ENCODE data around the gene LRRC25. TPM values are rescaled to one million over a fixed set of nuclear protein-coding genes. Genes with fewer than 3 reads are reported as not detected.
"Not testable (repeated sequence)": the region's sequence is repeated elsewhere in the genome, so short reads cannot be mapped to it uniquely, and the experiment has no call there.

LRRC25 gene
- total RNA-seq, 1 experiment from 2014 or later: 0.31 TPM

DNA sequence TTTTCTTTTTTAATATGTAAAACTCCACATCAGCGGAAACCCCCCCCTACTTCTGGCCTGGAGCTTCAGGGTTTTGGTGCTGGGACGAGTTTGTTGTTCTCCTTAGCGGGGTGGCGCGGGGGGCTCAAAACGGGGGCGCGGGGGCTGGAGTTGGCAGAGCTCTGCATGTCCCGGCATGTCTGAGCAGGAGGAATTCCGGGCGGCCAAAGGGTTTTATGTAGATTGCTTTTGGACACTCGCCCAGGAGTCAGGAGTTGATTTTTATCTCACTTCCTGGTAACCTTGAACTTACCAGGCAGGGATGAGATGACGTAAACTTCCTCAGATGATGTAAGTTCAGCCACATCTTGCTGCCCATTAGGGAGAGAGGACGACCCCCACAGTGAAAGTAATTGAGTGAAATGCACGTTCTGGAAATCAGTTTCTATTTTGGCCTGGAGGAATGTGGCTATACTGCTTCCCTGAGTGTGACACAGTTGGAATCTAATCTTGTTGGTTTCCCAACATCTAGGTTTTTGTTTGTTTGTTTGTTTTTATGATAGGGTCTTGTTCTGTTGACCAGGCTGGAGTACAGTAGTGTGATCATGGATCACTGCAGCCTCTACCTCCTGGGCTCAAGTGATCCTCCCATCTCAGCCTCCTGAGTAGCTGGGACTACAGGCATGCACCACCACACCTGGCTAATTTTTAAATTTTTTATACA is 32.4 kb downstream of the LRRC25 start:
- CTCF ChIA-PET: interaction anchor here (0.6 to 12.4 kb wide), 6 partner anchors 15 to 791 kb away, joined by 3 to 91 read pairs (median 3); partner anchors contain the start of genes GDF15, JUND and LSM4
- Mint-ChIP-seq H3K27me3 (ENCODE audit: low read depth) (no peaks in the 10 kb centered on the region), H3K36me3 (peaks cover 19% of the 10 kb centered on the region), H3K4me1 (peaks cover 45% of the 10 kb centered on the region), H3K4me3 (no peak overlapping the region), H3K27ac (peak overlapping the region; percentile 97), H3K9me3 (no peaks in the 10 kb centered on the region)
- TF ChIP-seq, protein P1, sequence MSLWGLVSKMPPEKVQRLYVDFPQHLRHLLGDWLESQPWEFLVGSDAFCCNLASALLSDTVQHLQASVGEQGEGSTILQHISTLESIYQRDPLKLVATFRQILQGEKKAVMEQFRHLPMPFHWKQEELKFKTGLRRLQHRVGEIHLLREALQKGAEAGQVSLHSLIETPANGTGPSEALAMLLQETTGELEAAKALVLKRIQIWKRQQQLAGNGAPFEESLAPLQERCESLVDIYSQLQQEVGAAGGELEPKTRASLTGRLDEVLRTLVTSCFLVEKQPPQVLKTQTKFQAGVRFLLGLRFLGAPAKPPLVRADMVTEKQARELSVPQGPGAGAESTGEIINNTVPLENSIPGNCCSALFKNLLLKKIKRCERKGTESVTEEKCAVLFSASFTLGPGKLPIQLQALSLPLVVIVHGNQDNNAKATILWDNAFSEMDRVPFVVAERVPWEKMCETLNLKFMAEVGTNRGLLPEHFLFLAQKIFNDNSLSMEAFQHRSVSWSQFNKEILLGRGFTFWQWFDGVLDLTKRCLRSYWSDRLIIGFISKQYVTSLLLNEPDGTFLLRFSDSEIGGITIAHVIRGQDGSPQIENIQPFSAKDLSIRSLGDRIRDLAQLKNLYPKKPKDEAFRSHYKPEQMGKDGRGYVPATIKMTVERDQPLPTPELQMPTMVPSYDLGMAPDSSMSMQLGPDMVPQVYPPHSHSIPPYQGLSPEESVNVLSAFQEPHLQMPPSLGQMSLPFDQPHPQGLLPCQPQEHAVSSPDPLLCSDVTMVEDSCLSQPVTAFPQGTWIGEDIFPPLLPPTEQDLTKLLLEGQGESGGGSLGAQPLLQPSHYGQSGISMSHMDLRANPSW (CRISPR knock-in tag; conservative IDR thresholded peaks at IDR 0.05; ENCODE audit: low read depth): no peak
- TF ChIP-seq MAX (CRISPR knock-in tag; IDR thresholded peaks at IDR 0.05) (0 out of 2 replicates have a peak, but pooled peaks have one; percentile 21), GABPB1 (CRISPR knock-in tag; IDR thresholded peaks at IDR 0.05) (peak; percentile 99)
- ATAC-seq: no peak
- DNase-seq (ENCODE audit: low spot score): peak; percentile 38
- POLR2A ChIA-PET: interaction anchor here (1.0 kb wide), 2 partner anchors 9 to 72 kb away, joined by 3 read pairs; no protein-coding TSS in a partner anchor

DNA sequence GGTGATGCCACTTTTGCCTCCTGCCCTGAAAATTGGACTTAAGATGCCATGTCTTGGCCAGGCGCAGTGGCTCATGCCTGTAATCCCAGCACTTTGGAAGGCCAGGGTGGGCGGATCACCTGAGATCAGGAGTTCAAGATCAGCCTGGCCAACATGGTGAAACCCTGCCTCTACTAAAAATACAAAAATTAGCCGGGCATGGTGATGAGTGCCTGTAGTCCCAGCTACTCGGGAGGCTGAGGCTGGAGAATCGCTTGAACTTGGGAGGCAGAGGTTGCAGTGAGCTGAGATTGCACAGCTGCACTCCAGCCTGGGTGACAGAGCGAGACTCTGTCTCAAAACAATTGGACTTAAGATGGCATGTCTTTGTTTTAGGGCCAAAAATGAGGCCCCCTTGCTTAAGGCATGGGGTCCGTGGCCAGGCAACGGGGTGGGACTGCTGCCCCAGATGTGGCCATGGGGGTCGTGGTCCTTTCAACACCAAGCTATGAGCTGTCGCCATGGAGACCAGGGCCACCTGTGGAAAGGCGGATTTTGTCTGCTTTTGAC is 33.1 kb downstream of the LRRC25 start:
- POLR2A ChIA-PET: interaction anchor here (1.0 kb wide), 2 partner anchors 10 to 72 kb away, joined by 3 read pairs; no protein-coding TSS in a partner anchor
- peaks cover 39% of the 10 kb centered on the region for H3K4me1 Mint-ChIP-seq
- CTCF ChIA-PET: interaction anchor here (0.6 to 12.4 kb wide), 9 partner anchors 15 to 791 kb away, joined by 3 to 91 read pairs (median 3); partner anchors contain the start of genes GDF15, JUND and LSM4
- peak overlapping the region; percentile 97 for H3K27ac Mint-ChIP-seq
- H3K36me3 Mint-ChIP-seq: peaks cover 26% of the 10 kb centered on the region
- DNase-seq (ENCODE audit: low spot score): peak; percentile 37
- not testable (repeated sequence) for ATAC-seq; H3K27me3 Mint-ChIP-seq (ENCODE audit: low read depth); H3K9me3 Mint-ChIP-seq; H3K4me3 Mint-ChIP-seq

DNA sequence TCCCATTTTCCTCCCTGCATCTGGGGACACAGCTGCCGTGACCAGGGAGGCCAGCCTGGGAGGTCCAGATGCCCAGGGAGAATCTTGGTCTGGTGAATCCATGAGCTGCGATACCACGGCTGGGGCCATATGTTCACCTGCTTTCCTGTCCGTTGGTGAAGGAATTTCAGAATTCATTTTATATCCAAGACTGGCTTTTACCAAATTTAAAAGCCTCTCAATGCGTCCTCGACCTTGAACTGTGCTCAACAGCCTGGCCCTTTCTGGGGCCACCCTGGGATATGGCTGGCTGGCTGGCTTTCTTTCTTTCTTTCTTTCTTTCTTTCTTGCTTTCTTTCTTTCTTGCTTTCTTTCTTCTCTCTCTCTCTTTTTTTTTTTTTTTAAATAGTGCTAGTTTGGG is 33.6 kb downstream of the LRRC25 start:
- no peak for ATAC-seq
- DNase-seq (ENCODE audit: low spot score): no peak
- Mint-ChIP-seq H3K9me3 (no peaks in the 10 kb centered on the region), H3K27ac (peak overlapping the region; percentile 97), H3K36me3 (peaks cover 31% of the 10 kb centered on the region), H3K4me1 (peaks cover 34% of the 10 kb centered on the region), H3K27me3 (ENCODE audit: low read depth) (no peaks in the 10 kb centered on the region), H3K4me3 (no peak overlapping the region)
- ChIA-PET CTCF (interaction anchor here (0.8 to 12.4 kb wide), 8 partner anchors 15 to 84 kb away, joined by 3 to 91 read pairs (median 4); partner anchors contain the start of genes GDF15, JUND and LSM4), POLR2A (no interaction called here)
- TF ChIP-seq, protein P2, sequence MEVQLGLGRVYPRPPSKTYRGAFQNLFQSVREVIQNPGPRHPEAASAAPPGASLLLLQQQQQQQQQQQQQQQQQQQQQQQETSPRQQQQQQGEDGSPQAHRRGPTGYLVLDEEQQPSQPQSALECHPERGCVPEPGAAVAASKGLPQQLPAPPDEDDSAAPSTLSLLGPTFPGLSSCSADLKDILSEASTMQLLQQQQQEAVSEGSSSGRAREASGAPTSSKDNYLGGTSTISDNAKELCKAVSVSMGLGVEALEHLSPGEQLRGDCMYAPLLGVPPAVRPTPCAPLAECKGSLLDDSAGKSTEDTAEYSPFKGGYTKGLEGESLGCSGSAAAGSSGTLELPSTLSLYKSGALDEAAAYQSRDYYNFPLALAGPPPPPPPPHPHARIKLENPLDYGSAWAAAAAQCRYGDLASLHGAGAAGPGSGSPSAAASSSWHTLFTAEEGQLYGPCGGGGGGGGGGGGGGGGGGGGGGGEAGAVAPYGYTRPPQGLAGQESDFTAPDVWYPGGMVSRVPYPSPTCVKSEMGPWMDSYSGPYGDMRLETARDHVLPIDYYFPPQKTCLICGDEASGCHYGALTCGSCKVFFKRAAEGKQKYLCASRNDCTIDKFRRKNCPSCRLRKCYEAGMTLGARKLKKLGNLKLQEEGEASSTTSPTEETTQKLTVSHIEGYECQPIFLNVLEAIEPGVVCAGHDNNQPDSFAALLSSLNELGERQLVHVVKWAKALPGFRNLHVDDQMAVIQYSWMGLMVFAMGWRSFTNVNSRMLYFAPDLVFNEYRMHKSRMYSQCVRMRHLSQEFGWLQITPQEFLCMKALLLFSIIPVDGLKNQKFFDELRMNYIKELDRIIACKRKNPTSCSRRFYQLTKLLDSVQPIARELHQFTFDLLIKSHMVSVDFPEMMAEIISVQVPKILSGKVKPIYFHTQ (CRISPR knock-in tag; IDR thresholded peaks at IDR 0.05): no peak
- no peak for TF ChIP-seq GTF2I (CRISPR knock-in tag; conservative IDR thresholded peaks at IDR 0.05)
- TF ChIP-seq SMAD3 (CRISPR knock-in tag; IDR thresholded peaks at IDR 0.05; ENCODE audit: borderline replicate concordance): no peak
- no peak for TF ChIP-seq NR2C2 (CRISPR knock-in tag; IDR thresholded peaks at IDR 0.05)
- no peak for TF ChIP-seq USF2 (CRISPR knock-in tag; IDR thresholded peaks at IDR 0.05)
- TF ChIP-seq KAT7 (CRISPR knock-in tag; IDR thresholded peaks at IDR 0.05; ENCODE audit: borderline replicate concordance): no peak
- no peak for TF ChIP-seq ETV6 (CRISPR knock-in tag; IDR thresholded peaks at IDR 0.05)
- TF ChIP-seq ZNF671 (CRISPR knock-in tag; IDR thresholded peaks at IDR 0.05): no peak
- no peak for TF ChIP-seq ZNF425 (CRISPR knock-in tag; conservative IDR thresholded peaks at IDR 0.05)
- TF ChIP-seq ZNF423 (CRISPR knock-in tag; IDR thresholded peaks at IDR 0.05): no peak
- TF ChIP-seq FOXJ3 (CRISPR knock-in tag; IDR thresholded peaks at IDR 0.05; ENCODE audit: borderline replicate concordance): no peak
- TF ChIP-seq CREM (CRISPR knock-in tag; IDR thresholded peaks at IDR 0.05): no peak
- no peak for TF ChIP-seq TP53 (CRISPR knock-in tag; IDR thresholded peaks at IDR 0.05)
- no peak for TF ChIP-seq ZNF219 (CRISPR knock-in tag; IDR thresholded peaks at IDR 0.05; ENCODE audit: borderline replicate concordance)
- TF ChIP-seq, protein P3, sequence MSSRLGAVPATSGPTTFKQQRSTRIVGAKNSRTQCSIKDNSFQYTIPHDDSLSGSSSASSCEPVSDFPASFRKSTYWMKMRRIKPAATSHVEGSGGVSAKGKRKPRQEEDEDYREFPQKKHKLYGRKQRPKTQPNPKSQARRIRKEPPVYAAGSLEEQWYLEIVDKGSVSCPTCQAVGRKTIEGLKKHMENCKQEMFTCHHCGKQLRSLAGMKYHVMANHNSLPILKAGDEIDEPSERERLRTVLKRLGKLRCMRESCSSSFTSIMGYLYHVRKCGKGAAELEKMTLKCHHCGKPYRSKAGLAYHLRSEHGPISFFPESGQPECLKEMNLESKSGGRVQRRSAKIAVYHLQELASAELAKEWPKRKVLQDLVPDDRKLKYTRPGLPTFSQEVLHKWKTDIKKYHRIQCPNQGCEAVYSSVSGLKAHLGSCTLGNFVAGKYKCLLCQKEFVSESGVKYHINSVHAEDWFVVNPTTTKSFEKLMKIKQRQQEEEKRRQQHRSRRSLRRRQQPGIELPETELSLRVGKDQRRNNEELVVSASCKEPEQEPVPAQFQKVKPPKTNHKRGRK (CRISPR knock-in tag; IDR thresholded peaks at IDR 0.05; ENCODE audit: borderline replicate concordance): no peak
- no peak for TF ChIP-seq CBFB (CRISPR knock-in tag; IDR thresholded peaks at IDR 0.05; ENCODE audit: low read depth)
- no peak for TF ChIP-seq NFATC4 (CRISPR knock-in tag; IDR thresholded peaks at IDR 0.05)

All from WTC11 (cell line).